H9 (cell line): Measurements from ENCODE around the gene WDR64. TPM values are rescaled to one million over a fixed set of nuclear protein-coding genes. Genes with fewer than 3 reads are reported as not detected.

Experiments used
- DNase-seq: peaks from one replicate; pipeline ENCODE4 v3.0.0-alpha.2; 2017
- H2AFZ ChIP-seq: one replicate; pipeline ENCODE4 v1.6.1; 2013; ENCODE audit warnings: mild to moderate bottlenecking, low read length, control low read depth, moderate library complexity
- H2AK5ac ChIP-seq: 2 replicates; pipeline ENCODE4 v1.6.1; 2013; ENCODE audit warnings: low read length, control low read depth, mixed read lengths; ENCODE audit not compliant: insufficient read length
- H2BK120ac ChIP-seq: one replicate; pipeline ENCODE4 v1.6.1; 2013; ENCODE audit warnings: low read depth, mild to moderate bottlenecking, low read length, control low read depth, inconsistent platforms; ENCODE audit not compliant: poor library complexity, severe bottlenecking
- H2BK12ac ChIP-seq: 2 replicates; pipeline ENCODE4 v1.6.1; 2013; ENCODE audit warnings: low read length, control low read depth, mixed read lengths, low read depth; ENCODE audit not compliant: insufficient read length
- H2BK15ac ChIP-seq: 2 replicates; pipeline ENCODE4 v1.6.1; 2013; ENCODE audit warnings: low read depth, low read length, control low read depth
- H2BK20ac ChIP-seq: one replicate; pipeline ENCODE4 v1.6.1; 2013; ENCODE audit warnings: low read depth, mild to moderate bottlenecking, low read length, control low read depth, inconsistent platforms; ENCODE audit not compliant: poor library complexity, severe bottlenecking
- H2BK5ac ChIP-seq: 2 replicates; pipeline ENCODE4 v1.6.1; 2013; ENCODE audit warnings: low read length, control low read depth, mixed read lengths; ENCODE audit not compliant: insufficient read length
- H3K14ac ChIP-seq: 2 replicates; pipeline ENCODE4 v1.6.1; 2013; ENCODE audit warnings: low read length, control low read depth; ENCODE audit not compliant: insufficient read depth
- H3K18ac ChIP-seq: 2 replicates; pipeline ENCODE4 v1.6.1; 2013; ENCODE audit warnings: low read depth, mild to moderate bottlenecking, mixed read lengths, low read length, control low read depth; ENCODE audit not compliant: insufficient read length
- H3K23ac ChIP-seq: 2 replicates; pipeline ENCODE4 v1.6.1; 2013; ENCODE audit warnings: low read length, control low read depth, mixed read lengths, low read depth; ENCODE audit not compliant: insufficient read length
- H3K23me2 ChIP-seq: 2 replicates; pipeline ENCODE4 v1.6.1; 2013; ENCODE audit warnings: low read depth, mild to moderate bottlenecking, mixed read lengths, low read length, control low read depth; ENCODE audit not compliant: insufficient read length, poor library complexity, severe bottlenecking
- H3K27ac ChIP-seq: 2 replicates; pipeline ENCODE4 v1.5.1; 2013; ENCODE audit warnings: low read length, control low read depth, mixed read lengths, low read depth; ENCODE audit not compliant: insufficient read length
- H3K27me3 ChIP-seq: 2 replicates; pipeline ENCODE4 v1.6.1; 2013; ENCODE audit warnings: low read length, control low read depth, inconsistent platforms; ENCODE audit not compliant: insufficient read depth
- H3K4ac ChIP-seq: 2 replicates; pipeline ENCODE4 v1.6.1; 2013; ENCODE audit warnings: low read depth, mild to moderate bottlenecking, control low read depth, inconsistent platforms, low read length, moderate library complexity
- H3K4me1 ChIP-seq: 2 replicates; pipeline ENCODE4 v1.6.1; 2013; ENCODE audit warnings: low read length, control low read depth, inconsistent platforms; ENCODE audit not compliant: insufficient read depth
- H3K4me2 ChIP-seq: 2 replicates; pipeline ENCODE4 v1.6.1; 2013; ENCODE audit warnings: low read length, control low read depth, mixed read lengths; ENCODE audit not compliant: insufficient read length, insufficient read depth
- H3K56ac ChIP-seq: 2 replicates; pipeline ENCODE4 v1.6.1; 2013; ENCODE audit warnings: low read depth, mild to moderate bottlenecking, mixed read lengths, low read length, control low read depth; ENCODE audit not compliant: insufficient read length
- H3K79me1 ChIP-seq: 2 replicates; pipeline ENCODE4 v1.6.1; 2013; ENCODE audit warnings: low read depth, mild to moderate bottlenecking, moderate library complexity, low read length, control low read depth, inconsistent platforms; ENCODE audit not compliant: insufficient read depth, poor library complexity, severe bottlenecking
- H3K79me2 ChIP-seq: 2 replicates; pipeline ENCODE4 v1.6.1; 2013; ENCODE audit warnings: low read length, control low read depth, inconsistent platforms; ENCODE audit not compliant: insufficient read depth
- H3K9ac ChIP-seq: 2 replicates; pipeline ENCODE4 v1.6.1; 2013; ENCODE audit warnings: low read length, control low read depth, mixed read lengths; ENCODE audit not compliant: insufficient read length; ENCODE audit errors: extremely low read depth
- H3K9me3 ChIP-seq: one replicate; pipeline ENCODE4 v1.6.1; 2013; ENCODE audit warnings: low read depth, low read length, inconsistent platforms; ENCODE audit not compliant: control insufficient read depth
- H3T11ph ChIP-seq: one replicate; pipeline ENCODE4 v1.6.1; 2013; ENCODE audit warnings: mild to moderate bottlenecking, low read length, control low read depth, inconsistent platforms
- H4K20me1 ChIP-seq: one replicate; pipeline ENCODE4 v1.6.1; 2013; ENCODE audit not compliant: control insufficient read depth, insufficient read length, insufficient read depth
- H4K5ac ChIP-seq: 2 replicates; pipeline ENCODE4 v1.6.1; 2013; ENCODE audit warnings: low read depth, mild to moderate bottlenecking, mixed read lengths, low read length, control low read depth; ENCODE audit not compliant: insufficient read length
- H4K8ac ChIP-seq: replicated peaks from 2 replicates; pipeline ENCODE4 v1.6.1; 2013; ENCODE audit warnings: low read length, control low read depth, mixed read lengths, low read depth; ENCODE audit not compliant: insufficient read length
- H4K91ac ChIP-seq: 2 replicates; pipeline ENCODE4 v1.6.1; 2013; ENCODE audit warnings: low read depth, mild to moderate bottlenecking, moderate library complexity, mixed read lengths, low read length, control low read depth; ENCODE audit not compliant: insufficient read length
- H3K27ac Mint-ChIP-seq, 3 experiments: 2 replicates in 2 of 3; 3 replicates in 1 of 3; pipeline ENCODE4 v1.8.0; 2020 to 2021; ENCODE audit warnings: mixed read lengths in 3 of 3, mild to moderate bottlenecking in 1 of 3, moderate library complexity in 1 of 3
- H3K27me3 Mint-ChIP-seq: 2 replicates; pipeline ENCODE4 v1.8.0; 2021; ENCODE audit warnings: low read depth, mild to moderate bottlenecking, moderate library complexity, mixed read lengths
- H3K36me3 Mint-ChIP-seq, 3 experiments: 2 replicates in 2 of 3; 3 replicates in 1 of 3; pipeline ENCODE4 v1.8.0; 2020 to 2021; ENCODE audit warnings: low read depth in 3 of 3, mixed read lengths in 3 of 3; ENCODE audit not compliant: insufficient read depth in 1 of 3
- H3K4me1 Mint-ChIP-seq, 2 experiments: 2 replicates each; pipeline ENCODE4 v1.8.0; 2020; ENCODE audit warnings: mixed read lengths in 2 of 2
- H3K4me3 Mint-ChIP-seq, 2 experiments: 2 replicates in 1 of 2; 3 replicates in 1 of 2; pipeline ENCODE4 v1.8.0; 2020 to 2021; ENCODE audit warnings: mild to moderate bottlenecking in 2 of 2, mixed read lengths in 2 of 2, moderate library complexity in 1 of 2
- H3K9me3 Mint-ChIP-seq, 2 experiments: 2 replicates in 1 of 2; 3 replicates in 1 of 2; pipeline ENCODE4 v1.8.0; 2020; ENCODE audit warnings: mild to moderate bottlenecking in 2 of 2, mixed read lengths in 2 of 2, moderate library complexity in 1 of 2
- WGBS: extraction: QIAGEN DNeasy Blood & Tissue Kit; methylation state at CpG from one replicate; pipeline ENCODE4 v1.1.7; 2013; ENCODE audit warnings: missing lambda C conversion rate, low lambda C conversion rate, mixed read lengths; ENCODE audit not compliant: insufficient read length; ENCODE audit errors: extremely low coverage; 5-methylcytosine and 5-hydroxymethylcytosine counted together
- total RNA-seq: library from RNA; stranded (reverse); gene quantifications from 2 replicates; pipeline ENCODE4 v1.2.1, GENCODE V29; 2021
- TF ChIP-seq, protein P1 (sequence below): fragments of 200-600 bp; sonication (generic); conservative IDR thresholded peaks from 3 replicates; pipeline ENCODE4 v1.8.0; 2021; ENCODE audit warnings: antibody characterized with exemption, mild to moderate bottlenecking

WDR64 gene
- total RNA-seq, 1 experiment from 2014 or later, result not detected

DNA sequence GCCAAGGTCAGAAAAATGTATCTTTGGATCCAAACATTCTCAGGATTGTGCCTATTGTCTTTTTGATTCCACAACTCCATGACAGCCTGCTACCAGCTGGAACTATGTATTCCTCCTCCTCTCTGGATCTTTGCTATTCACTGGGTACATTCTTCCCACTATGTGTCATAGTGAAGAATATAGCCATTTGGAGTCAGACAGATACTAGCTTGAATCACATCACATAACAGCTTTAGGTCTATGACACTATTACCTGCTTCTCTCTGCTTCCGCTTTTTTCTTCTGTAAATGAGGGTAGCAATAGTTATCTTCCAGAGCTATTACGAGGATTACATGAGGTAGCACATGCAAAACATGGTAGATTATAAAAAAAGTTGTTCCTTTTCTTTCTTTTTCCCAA lies 190.5 kb downstream of the WDR64 start:
- Histone ChIP-seq H3K23ac (no peak overlapping the region), H3T11ph (no peak overlapping the region), H3K27ac (no peak overlapping the region), H2BK20ac (no peak overlapping the region), H2AFZ (no peak overlapping the region), H2AK5ac (no peak overlapping the region), H3K23me2 (peaks cover 4% of the 10 kb centered on the region), H3K56ac (no peak overlapping the region), H2BK15ac (no peak overlapping the region), H3K18ac (no peak overlapping the region), H3K4me1 (no peaks in the 10 kb centered on the region), H3K79me2 (no peaks in the 10 kb centered on the region), H3K9me3 (no peaks in the 10 kb centered on the region), H3K4me2 (no peak overlapping the region), H4K91ac (no peak overlapping the region), H3K9ac (no peak overlapping the region), H3K27me3 (no peaks in the 10 kb centered on the region), H3K14ac (no peak overlapping the region), H4K5ac (no peak overlapping the region), H2BK5ac (no peak overlapping the region), H4K8ac (no peak overlapping the region), H4K20me1 (no peaks in the 10 kb centered on the region), H2BK120ac (no peak overlapping the region), H3K79me1 (no peaks in the 10 kb centered on the region), H3K4ac (no peak overlapping the region), H2BK12ac (no peak overlapping the region)
- no peaks in the 10 kb centered on the region for H3K27me3 Mint-ChIP-seq
- no peak overlapping the region for H3K4me3 Mint-ChIP-seq
- no peaks in the 10 kb centered on the region for H3K36me3 Mint-ChIP-seq
- no CpG with 5 or more reads among the region's 2 CpGs for WGBS
- no peak overlapping the region; a peak in 1 of 7 replicates for H3K27ac Mint-ChIP-seq
- H3K4me1 Mint-ChIP-seq, result peaks cover 5 to 8% of the 10 kb centered on the region in 2 experiments
- no peaks in the 10 kb centered on the region for H3K9me3 Mint-ChIP-seq
- TF ChIP-seq, protein P1, sequence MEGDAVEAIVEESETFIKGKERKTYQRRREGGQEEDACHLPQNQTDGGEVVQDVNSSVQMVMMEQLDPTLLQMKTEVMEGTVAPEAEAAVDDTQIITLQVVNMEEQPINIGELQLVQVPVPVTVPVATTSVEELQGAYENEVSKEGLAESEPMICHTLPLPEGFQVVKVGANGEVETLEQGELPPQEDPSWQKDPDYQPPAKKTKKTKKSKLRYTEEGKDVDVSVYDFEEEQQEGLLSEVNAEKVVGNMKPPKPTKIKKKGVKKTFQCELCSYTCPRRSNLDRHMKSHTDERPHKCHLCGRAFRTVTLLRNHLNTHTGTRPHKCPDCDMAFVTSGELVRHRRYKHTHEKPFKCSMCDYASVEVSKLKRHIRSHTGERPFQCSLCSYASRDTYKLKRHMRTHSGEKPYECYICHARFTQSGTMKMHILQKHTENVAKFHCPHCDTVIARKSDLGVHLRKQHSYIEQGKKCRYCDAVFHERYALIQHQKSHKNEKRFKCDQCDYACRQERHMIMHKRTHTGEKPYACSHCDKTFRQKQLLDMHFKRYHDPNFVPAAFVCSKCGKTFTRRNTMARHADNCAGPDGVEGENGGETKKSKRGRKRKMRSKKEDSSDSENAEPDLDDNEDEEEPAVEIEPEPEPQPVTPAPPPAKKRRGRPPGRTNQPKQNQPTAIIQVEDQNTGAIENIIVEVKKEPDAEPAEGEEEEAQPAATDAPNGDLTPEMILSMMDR, result no peak
- no peak for DNase-seq
